DND-41 (cell line): ENCODE data around the gene TADA2B.

Source experiments
- ATAC-seq: fragments of 200-7000 bp; cut with Tn5 transposase; 3 replicates; pipeline ENCODE4 v1.9.1; 2021; ENCODE audit warnings: low read depth; ENCODE audit not compliant: insufficient read depth
- DNase-seq: peaks from one replicate; pipeline ENCODE4 v3.0.0-alpha.2; 2020
- H2AFZ ChIP-seq: 2 replicates; pipeline ENCODE4 v1.6.0; 2012; ENCODE audit warnings: low read depth, low read length
- H3K27ac ChIP-seq: 2 replicates; pipeline ENCODE4 v1.5.1; 2012; ENCODE audit warnings: low read length, inconsistent platforms
- H3K27me3 ChIP-seq: fragments of 200-600 bp; sonication (generic); 2 replicates; pipeline ENCODE4 v1.6.0; 2012; ENCODE audit warnings: low read length, mild to moderate bottlenecking, inconsistent platforms; ENCODE audit not compliant: insufficient read depth, poor library complexity
- H3K36me3 ChIP-seq: 2 replicates; pipeline ENCODE4 v1.5.1; 2012; ENCODE audit warnings: low read length, inconsistent platforms; ENCODE audit not compliant: insufficient read depth
- H3K4me1 ChIP-seq: 2 replicates; pipeline ENCODE4 v1.5.1; 2012; ENCODE audit warnings: mild to moderate bottlenecking, low read length; ENCODE audit not compliant: insufficient read depth
- H3K4me2 ChIP-seq: 2 replicates; pipeline ENCODE4 v1.6.0; 2012; ENCODE audit warnings: mild to moderate bottlenecking, moderate library complexity, low read length, inconsistent platforms; ENCODE audit not compliant: insufficient read depth
- H3K4me3 ChIP-seq, 2 experiments: fragments of 200-600 bp in 1 of 2; shearing (Covaris generic) in 1 of 2; 2 replicates each; pipeline ENCODE4 v1.5.1; 2012 to 2016; ENCODE audit warnings: inconsistent platforms in 2 of 2, low read length in 2 of 2, mild to moderate bottlenecking in 2 of 2, low read depth in 1 of 2, moderate library complexity in 1 of 2
- H3K79me2 ChIP-seq: 2 replicates; pipeline ENCODE4 v1.6.0; 2012; ENCODE audit warnings: low read length, inconsistent platforms; ENCODE audit not compliant: insufficient read depth
- H3K9ac ChIP-seq: 2 replicates; pipeline ENCODE4 v1.6.0; 2012; ENCODE audit warnings: low read depth, mild to moderate bottlenecking, inconsistent platforms, low read length, moderate library complexity
- H3K9me3 ChIP-seq: 2 replicates; pipeline ENCODE4 v1.5.1; 2012; ENCODE audit warnings: low read length, moderate library complexity, mild to moderate bottlenecking, inconsistent platforms; ENCODE audit not compliant: insufficient read depth, severe bottlenecking
- H4K20me1 ChIP-seq: 2 replicates; pipeline ENCODE4 v1.6.0; 2012; ENCODE audit warnings: low read length; ENCODE audit not compliant: insufficient read depth
- CTCF ChIP-seq: IDR thresholded peaks from 2 replicates; pipeline ENCODE4 v1.5.1; 2012; ENCODE audit warnings: borderline replicate concordance, low read length, moderate library complexity, mild to moderate bottlenecking; ENCODE audit not compliant: poor library complexity, severe bottlenecking; ENCODE audit errors: extremely low read depth
- EZH2 ChIP-seq: IDR thresholded peaks from 3 replicates; pipeline ENCODE4 v1.6.1; 2012; ENCODE audit warnings: borderline replicate concordance, low read depth, mild to moderate bottlenecking, moderate library complexity, low read length, inconsistent platforms; ENCODE audit not compliant: severe bottlenecking

The TADA2B gene

GRCh38 chr4:7052923-7053715 is 9.9 kb downstream of the TADA2B start:
- Histone ChIP-seq H3K36me3 (peaks cover 60% of the 10 kb centered on the region), H3K9ac (no peak overlapping the region), H3K27me3 (no peaks in the 10 kb centered on the region), H3K4me3 (no peak overlapping the region), H4K20me1 (peaks cover 58% of the 10 kb centered on the region), H3K4me2 (no peak overlapping the region), H2AFZ (no peak overlapping the region), H3K4me1 (no peaks in the 10 kb centered on the region), H3K27ac (no peak overlapping the region), H3K9me3 (no peaks in the 10 kb centered on the region), H3K79me2 (peaks cover 40% of the 10 kb centered on the region)
- DNase-seq (no peak), ATAC-seq (no peak)
- TF ChIP-seq CTCF (no peak), EZH2 (no peak)

GRCh38 chr4:7054106-7054880 is 11.1 kb downstream of the TADA2B start:
- DNase-seq (no peak), ATAC-seq (no peak)
- Histone ChIP-seq H3K27me3 (no peaks in the 10 kb centered on the region), H3K9ac (no peak overlapping the region), H3K36me3 (peaks cover 70% of the 10 kb centered on the region), H3K79me2 (peaks cover 35% of the 10 kb centered on the region), H3K4me2 (no peak overlapping the region), H3K27ac (no peak overlapping the region), H3K4me1 (no peaks in the 10 kb centered on the region), H2AFZ (no peak overlapping the region), H3K9me3 (no peaks in the 10 kb centered on the region), H3K4me3 (no peak overlapping the region), H4K20me1 (peaks cover 59% of the 10 kb centered on the region)
- no peak for TF ChIP-seq CTCF
- no peak for TF ChIP-seq EZH2

- no peak overlapping the region for H3K27ac ChIP-seq
- H4K20me1 ChIP-seq, result peaks cover 55% of the 10 kb centered on the region
- DNase-seq, result no peak
- H3K36me3 ChIP-seq, result peaks cover 81% of the 10 kb centered on the region
- TF ChIP-seq CTCF (no peak), EZH2 (no peak)
- no peak overlapping the region for H3K4me2 ChIP-seq
- peaks cover 25% of the 10 kb centered on the region for H3K79me2 ChIP-seq
- H3K9me3 ChIP-seq, result no peaks in the 10 kb centered on the region
- no peak for ATAC-seq
- no peaks in the 10 kb centered on the region for H3K27me3 ChIP-seq
- no peak overlapping the region for H3K9ac ChIP-seq
- H3K4me3 ChIP-seq, result no peak overlapping the region
- no peak overlapping the region for H2AFZ ChIP-seq
- H3K4me1 ChIP-seq, result no peaks in the 10 kb centered on the region
Observed at GRCh38 chr4:7055111-7055989, 12.2 kb downstream of the TADA2B start.
